Smooth muscle cell (in vitro differentiated cells): ENCODE measurements around the gene GRIK2. TPM values are rescaled to one million over a fixed set of nuclear protein-coding genes. Genes with fewer than 3 reads are reported as not detected.
A peak's percentile ranks its signal among the peaks of the same experiment; 100 is the strongest.

Experiments used
- DNase-seq: peaks from one replicate; lab custom pipeline; 2025; ENCODE audit not compliant: unreplicated experiment; lab: John Stamatoyannopoulos, UW
- H2AFZ ChIP-seq: fragments of 200-600 bp; sonication (generic); 2 replicates; pipeline ENCODE4 v1.6.0; 2016; ENCODE audit warnings: antibody characterized with exemption, low read depth, mild to moderate bottlenecking
- H3F3A ChIP-seq: fragments of 200-600 bp; sonication (generic); 2 replicates; pipeline ENCODE4 v1.6.0; 2017; ENCODE audit warnings: antibody characterized with exemption, low read depth
- H3K27ac ChIP-seq: fragments of 200-600 bp; sonication (generic); 2 replicates; pipeline ENCODE4 v1.5.1; 2016; ENCODE audit warnings: low read depth, mild to moderate bottlenecking
- H3K27me3 ChIP-seq: fragments of 200-600 bp; sonication (generic); 2 replicates; pipeline ENCODE4 v1.6.1; 2016; ENCODE audit warnings: low read depth, mild to moderate bottlenecking
- H3K36me3 ChIP-seq: fragments of 200-600 bp; sonication (generic); 2 replicates; pipeline ENCODE4 v1.5.1; 2016; ENCODE audit warnings: low read depth
- H3K4me1 ChIP-seq: fragments of 200-600 bp; sonication (generic); 2 replicates; pipeline ENCODE4 v1.5.1; 2016; ENCODE audit warnings: low read depth
- H3K4me2 ChIP-seq: fragments of 200-600 bp; sonication (generic); 2 replicates; pipeline ENCODE4 v1.6.0; 2016; ENCODE audit warnings: mild to moderate bottlenecking
- H3K4me3 ChIP-seq: fragments of 200-600 bp; sonication (generic); 2 replicates; pipeline ENCODE4 v1.5.1; 2016; ENCODE audit warnings: mild to moderate bottlenecking
- H3K79me2 ChIP-seq: fragments of 200-600 bp; sonication (generic); 2 replicates; pipeline ENCODE4 v1.6.0; 2016; ENCODE audit warnings: low read depth, mild to moderate bottlenecking
- H3K9ac ChIP-seq: fragments of 200-600 bp; sonication (generic); 2 replicates; pipeline ENCODE4 v1.6.0; 2016; ENCODE audit warnings: low read depth
- H3K9me3 ChIP-seq: fragments of 200-600 bp; sonication (generic); replicated peaks from 2 replicates; pipeline ENCODE4 v1.5.1; 2016; ENCODE audit warnings: low read depth
- H4K20me1 ChIP-seq: fragments of 200-600 bp; sonication (generic); 2 replicates; pipeline ENCODE4 v1.6.0; 2016; ENCODE audit warnings: low read depth
- WGBS: methylation state at CpG from one replicate; pipeline ENCODE4 v1.1.7; 2016; ENCODE audit warnings: low lambda C conversion rate; 5-methylcytosine and 5-hydroxymethylcytosine counted together
- polyA plus RNA-seq: library from polyadenylated mRNA; unstranded; fragments of >200 nt; fragmentation: Nextera tagmentation; extraction: Ambion mirVana; gene quantifications from 2 replicates; pipeline ENCODE4 v1.2.1, GENCODE V29; 2016
- total RNA-seq: library from RNA; depleted of rRNA; stranded (reverse); fragments of >200 nt; gene quantifications from 2 replicates; pipeline ENCODE4 v1.2.3, GENCODE V29; 2014
- TF ChIP-seq, protein P1 (sequence below): fragments of 200-600 bp; sonication (generic); IDR thresholded peaks from 2 replicates; pipeline ENCODE4 v1.5.1; 2017; ENCODE audit warnings: borderline replicate concordance, mild to moderate bottlenecking, antibody characterized with exemption; ENCODE audit not compliant: insufficient read depth, poor library complexity, severe bottlenecking

GRIK2 gene
- total and polyA plus RNA-seq, 2 experiments from 2014 or later: 10.0 to 23.6 TPM

- no peaks in the 10 kb centered on the region for H3K4me1 ChIP-seq
- no peak overlapping the region for H3K9ac ChIP-seq
- H3K79me2 ChIP-seq: no peaks in the 10 kb centered on the region
- H4K20me1 ChIP-seq: no peaks in the 10 kb centered on the region
- no peak overlapping the region for H3K4me3 ChIP-seq
- TF ChIP-seq, protein P1, sequence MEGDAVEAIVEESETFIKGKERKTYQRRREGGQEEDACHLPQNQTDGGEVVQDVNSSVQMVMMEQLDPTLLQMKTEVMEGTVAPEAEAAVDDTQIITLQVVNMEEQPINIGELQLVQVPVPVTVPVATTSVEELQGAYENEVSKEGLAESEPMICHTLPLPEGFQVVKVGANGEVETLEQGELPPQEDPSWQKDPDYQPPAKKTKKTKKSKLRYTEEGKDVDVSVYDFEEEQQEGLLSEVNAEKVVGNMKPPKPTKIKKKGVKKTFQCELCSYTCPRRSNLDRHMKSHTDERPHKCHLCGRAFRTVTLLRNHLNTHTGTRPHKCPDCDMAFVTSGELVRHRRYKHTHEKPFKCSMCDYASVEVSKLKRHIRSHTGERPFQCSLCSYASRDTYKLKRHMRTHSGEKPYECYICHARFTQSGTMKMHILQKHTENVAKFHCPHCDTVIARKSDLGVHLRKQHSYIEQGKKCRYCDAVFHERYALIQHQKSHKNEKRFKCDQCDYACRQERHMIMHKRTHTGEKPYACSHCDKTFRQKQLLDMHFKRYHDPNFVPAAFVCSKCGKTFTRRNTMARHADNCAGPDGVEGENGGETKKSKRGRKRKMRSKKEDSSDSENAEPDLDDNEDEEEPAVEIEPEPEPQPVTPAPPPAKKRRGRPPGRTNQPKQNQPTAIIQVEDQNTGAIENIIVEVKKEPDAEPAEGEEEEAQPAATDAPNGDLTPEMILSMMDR: no peak
- no peak for DNase-seq
- no peak overlapping the region for H3K27ac ChIP-seq
- H3K27me3 ChIP-seq: no peaks in the 10 kb centered on the region
- no peaks in the 10 kb centered on the region for H3F3A ChIP-seq
- H2AFZ ChIP-seq: no peak overlapping the region
- no peaks in the 10 kb centered on the region for H3K36me3 ChIP-seq
- no peaks in the 10 kb centered on the region for H3K9me3 ChIP-seq
- H3K4me2 ChIP-seq: no peak overlapping the region
These were observed 192.0 kb downstream of the GRIK2 start for GRCh38 chr6:101585501-101585900.

- no peaks in the 10 kb centered on the region for H3K79me2 ChIP-seq
- no peaks in the 10 kb centered on the region for H3F3A ChIP-seq
- no peaks in the 10 kb centered on the region for H3K36me3 ChIP-seq
- H3K27me3 ChIP-seq: no peaks in the 10 kb centered on the region
- no peak overlapping the region for H3K27ac ChIP-seq
- 99% methylated on average over 3 of the region's 3 CpGs for WGBS
- no peak overlapping the region for H3K9ac ChIP-seq
- no peak overlapping the region for H3K4me2 ChIP-seq
- no peak overlapping the region for H3K4me3 ChIP-seq
- no peaks in the 10 kb centered on the region for H3K4me1 ChIP-seq
- H4K20me1 ChIP-seq: no peaks in the 10 kb centered on the region
- no peak overlapping the region for H2AFZ ChIP-seq
- TF ChIP-seq, protein P1: no peak
- H3K9me3 ChIP-seq: no peaks in the 10 kb centered on the region
- DNase-seq: no peak
These were observed 194.8 kb downstream of the GRIK2 start for GRCh38 chr6:101588343-101588742.

- H3K36me3 ChIP-seq: no peaks in the 10 kb centered on the region
- H2AFZ ChIP-seq: no peak overlapping the region
- H3K4me2 ChIP-seq: no peak overlapping the region
- H3K27me3 ChIP-seq: no peaks in the 10 kb centered on the region
- no peaks in the 10 kb centered on the region for H4K20me1 ChIP-seq
- no peak overlapping the region for H3K27ac ChIP-seq
- no peaks in the 10 kb centered on the region for H3K9me3 ChIP-seq
- no peak for DNase-seq
- no peak overlapping the region for H3K9ac ChIP-seq
- no peak overlapping the region for H3K4me3 ChIP-seq
- H3K4me1 ChIP-seq: peaks cover 12% of the 10 kb centered on the region
- H3F3A ChIP-seq: peaks cover 7% of the 10 kb centered on the region
- H3K79me2 ChIP-seq: no peaks in the 10 kb centered on the region
- TF ChIP-seq, protein P1: no peak
These were observed 201.8 kb downstream of the GRIK2 start for GRCh38 chr6:101595276-101595675.

DNA sequence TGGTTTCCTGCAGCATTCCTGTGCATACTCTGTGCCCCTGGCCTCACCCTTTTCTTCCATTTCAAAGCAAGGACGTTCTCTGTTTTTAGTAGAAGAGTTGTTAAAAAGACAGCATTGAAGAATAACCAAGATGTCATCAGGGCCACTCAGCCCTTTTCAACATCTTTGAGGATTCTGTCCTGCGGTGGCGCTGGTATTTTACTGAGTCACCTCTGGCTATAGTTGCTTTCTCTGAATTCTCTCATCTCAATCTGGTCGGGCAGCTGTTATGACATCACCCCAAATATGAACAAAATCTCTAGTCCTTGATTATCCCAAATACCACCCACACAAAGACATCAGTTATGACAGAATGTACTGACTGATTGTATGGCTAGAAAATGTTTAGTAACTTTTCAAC, 204.2 kb downstream of the GRIK2 start:
- Histone ChIP-seq H3K4me3 (no peak overlapping the region), H3K79me2 (no peaks in the 10 kb centered on the region), H3K9ac (peak overlapping the region; percentile 45), H3K36me3 (no peaks in the 10 kb centered on the region), H3K27ac (peak overlapping the region; percentile 86), H3K27me3 (no peaks in the 10 kb centered on the region), H2AFZ (peak overlapping the region; percentile 20), H3K9me3 (no peaks in the 10 kb centered on the region), H3K4me1 (peaks cover 12% of the 10 kb centered on the region), H3K4me2 (peak overlapping the region; percentile 74), H3F3A (peaks cover 7% of the 10 kb centered on the region), H4K20me1 (no peaks in the 10 kb centered on the region)
- TF ChIP-seq, protein P1: no peak
- 2% methylated on average over 4 of the region's 4 CpGs for WGBS
- DNase-seq: no peak
